ENCODE data around the gene PRR11.
"Not testable (repeated sequence)": the region's sequence is repeated elsewhere in the genome, so short reads cannot be mapped to it uniquely, and the experiment has no call there.

PRR11 gene

GRCh38 chr17:59152925-59153324, 2.6 kb upstream of the PRR11 start:
- DNase-seq: no peak

- DNase-seq: peak; percentile 78
Observed at GRCh38 chr17:59154292-59154720, 1.2 kb upstream of the PRR11 start.

GRCh38 chr17:59154721-59155438, 666 bp upstream of the PRR11 start, which contains the start of gene SKA2:
TSS of gene SKA2 (minus strand) at chr17:59155186. CDS start at chr17:59155163, 23 bp downstream.
- DNase-seq: peak; percentile 98

DNA sequence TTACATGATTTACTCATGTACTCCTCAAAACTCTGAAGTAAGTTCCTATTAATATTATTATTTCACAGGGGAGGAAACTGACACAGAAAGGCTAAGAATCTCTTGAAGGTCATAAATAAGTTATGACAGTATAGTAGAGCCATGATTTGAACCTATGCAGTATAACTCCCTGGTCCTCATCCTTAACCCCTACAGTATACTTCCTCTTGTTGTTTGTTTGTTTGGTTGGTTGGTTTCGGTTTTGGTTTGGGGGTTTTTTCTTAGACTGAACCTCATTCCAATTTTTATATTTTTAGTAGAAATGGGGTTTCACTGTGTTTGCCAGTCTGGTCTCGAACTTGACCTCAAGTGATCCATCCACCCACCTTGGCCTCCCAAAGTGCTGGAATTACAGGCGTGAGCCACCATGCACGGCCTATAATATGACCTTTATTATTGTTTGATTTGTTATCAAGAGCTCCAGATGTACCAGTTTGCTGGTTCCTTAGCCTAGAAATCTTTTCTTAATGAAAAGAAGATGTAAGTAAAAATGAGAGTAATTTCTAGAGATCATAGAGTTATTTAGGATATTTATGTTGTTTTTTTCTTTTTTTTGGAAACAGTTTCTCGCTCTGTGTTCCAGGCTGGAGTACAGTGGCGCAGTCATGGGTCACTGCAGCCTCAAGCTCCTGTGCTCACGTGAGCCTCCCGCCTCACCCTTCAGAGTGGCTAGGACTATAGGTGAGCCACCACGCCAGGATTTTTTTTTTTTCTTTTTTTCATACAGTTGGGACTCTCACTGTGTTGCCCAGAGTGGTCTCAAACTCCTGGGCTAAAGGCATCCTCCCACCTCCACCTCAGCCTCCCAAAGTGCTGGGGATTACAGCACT, 4.8 kb downstream of the PRR11 start:
- DNase-seq: no peak

DNA sequence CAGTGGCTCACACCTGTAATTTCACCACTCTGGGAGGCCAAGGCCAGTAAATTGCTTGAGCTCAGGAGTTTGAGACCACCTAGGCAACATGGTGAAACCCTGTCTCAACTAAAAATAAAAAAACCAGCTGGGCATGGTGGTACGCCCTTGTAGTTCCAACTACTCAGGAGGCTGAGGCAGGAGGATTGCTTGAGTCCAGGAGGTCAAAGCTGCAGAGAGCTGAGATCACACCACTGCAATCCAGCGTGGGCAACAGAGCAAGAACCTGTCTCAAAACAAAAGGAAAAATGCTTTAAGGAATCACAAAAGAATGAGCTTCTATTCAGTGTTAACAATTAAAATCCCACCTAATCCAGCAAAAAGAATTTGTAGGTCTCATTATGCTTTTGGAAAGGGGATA, 5.9 kb downstream of the PRR11 start:
- no peak for DNase-seq

- no peak for DNase-seq
Observed at GRCh38 chr17:59165933-59166342, 10.4 kb downstream of the PRR11 start.

DNA sequence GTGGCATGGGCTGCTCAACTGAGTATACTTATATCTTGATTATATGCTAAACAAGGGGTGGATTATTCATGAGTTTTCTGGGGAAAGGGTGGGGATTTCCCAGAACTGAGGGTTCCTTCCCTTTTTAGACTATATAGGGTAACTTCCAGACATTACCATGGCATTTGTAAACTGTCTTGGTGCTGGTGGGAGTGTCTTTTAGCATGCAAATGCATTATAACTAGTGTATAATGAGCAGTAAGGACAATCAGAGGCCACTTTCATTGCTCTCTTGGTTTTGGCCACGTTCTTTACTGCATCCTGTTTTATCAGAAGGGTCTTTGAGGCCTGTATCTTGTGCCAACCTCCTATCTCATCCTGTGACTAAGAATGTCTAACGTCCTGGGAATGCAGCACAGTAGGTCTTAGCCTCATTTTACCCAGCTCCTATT, 12.0 kb downstream of the PRR11 start:
- DNase-seq: no peak

DNA sequence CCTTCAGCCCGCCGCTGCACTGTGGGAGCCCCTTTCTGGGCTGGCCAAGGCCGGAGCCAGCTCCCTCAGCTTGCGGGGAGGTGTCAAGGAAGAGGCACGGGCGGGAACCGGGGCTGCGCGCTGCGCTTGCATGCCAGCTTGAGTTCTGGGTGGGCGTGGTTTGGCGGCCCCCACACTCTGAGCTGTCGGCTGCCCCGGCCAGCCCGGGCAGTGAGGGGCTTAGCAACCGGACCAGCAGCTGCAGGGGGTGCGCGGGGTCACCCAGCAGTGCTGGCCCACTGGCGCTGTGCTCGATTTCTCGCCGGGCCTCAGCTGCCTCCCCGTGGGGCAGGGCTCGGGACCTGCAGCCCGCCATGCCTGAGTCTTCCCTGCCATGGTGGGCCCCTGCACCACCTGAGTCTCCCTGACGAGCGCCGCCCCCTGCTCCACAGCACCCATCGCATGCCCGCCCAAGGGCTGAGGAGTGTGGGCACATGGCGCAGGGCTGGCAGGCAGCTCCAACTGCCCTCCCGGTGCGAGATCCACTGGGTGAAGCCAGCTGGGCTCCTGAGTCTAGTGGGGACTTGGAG, 17.0 kb downstream of the PRR11 start:
- no peak for DNase-seq

GRCh38 chr17:59174671-59175070, 19.1 kb downstream of the PRR11 start:
- no peak for DNase-seq

- no peak for DNase-seq
Observed at GRCh38 chr17:59175076-59175475, 19.5 kb downstream of the PRR11 start.

GRCh38 chr17:59178266-59178985, 22.9 kb downstream of the PRR11 start:
- no peak for DNase-seq

- DNase-seq: not testable (repeated sequence)
Observed at GRCh38 chr17:59179601-59180000, 24.1 kb downstream of the PRR11 start.

GRCh38 chr17:59180626-59181025, 25.1 kb downstream of the PRR11 start:
- DNase-seq: no peak

DNA sequence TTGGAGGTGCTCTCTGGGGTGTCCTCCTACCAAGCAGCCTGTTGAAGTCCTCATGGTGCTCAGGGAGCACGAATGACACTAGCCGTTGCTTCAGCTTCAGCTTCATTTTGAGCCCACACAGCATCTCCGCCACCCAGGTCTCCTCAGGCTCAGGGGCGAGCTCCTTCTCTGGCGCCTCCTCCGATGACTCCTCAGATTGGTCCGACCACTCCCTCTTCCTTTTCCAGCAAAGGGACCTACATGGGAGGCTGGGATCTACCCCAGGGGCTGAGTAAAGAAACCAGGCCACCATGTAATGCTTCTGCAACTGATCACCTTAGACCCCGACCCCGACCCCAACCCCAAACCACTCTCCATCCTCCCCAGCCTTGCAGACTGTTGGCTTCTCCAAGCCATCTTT, 25.9 kb downstream of the PRR11 start:
- no peak for DNase-seq

DNA sequence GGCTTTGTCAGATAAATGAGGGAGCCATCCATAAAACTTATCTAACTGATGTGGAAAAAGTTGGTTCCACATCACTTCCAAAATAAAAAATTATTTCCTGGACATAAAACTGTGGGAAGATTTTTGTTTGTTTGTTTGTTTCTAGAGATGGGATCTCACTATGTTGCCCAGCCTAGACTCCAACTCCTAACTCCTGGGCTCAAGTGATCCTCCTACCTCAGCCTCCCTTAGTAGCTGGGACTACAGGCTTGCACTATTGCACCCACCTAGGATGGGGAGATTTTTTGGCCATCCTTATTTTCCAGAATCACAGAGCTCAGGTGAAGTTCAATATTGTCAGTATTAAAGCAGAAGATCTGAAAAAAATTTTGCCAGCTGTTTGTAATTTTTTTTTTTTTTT, 30.5 kb downstream of the PRR11 start:
- no peak for DNase-seq

- DNase-seq: no peak
Observed at GRCh38 chr17:59186850-59187249, 31.3 kb downstream of the PRR11 start.

DNA sequence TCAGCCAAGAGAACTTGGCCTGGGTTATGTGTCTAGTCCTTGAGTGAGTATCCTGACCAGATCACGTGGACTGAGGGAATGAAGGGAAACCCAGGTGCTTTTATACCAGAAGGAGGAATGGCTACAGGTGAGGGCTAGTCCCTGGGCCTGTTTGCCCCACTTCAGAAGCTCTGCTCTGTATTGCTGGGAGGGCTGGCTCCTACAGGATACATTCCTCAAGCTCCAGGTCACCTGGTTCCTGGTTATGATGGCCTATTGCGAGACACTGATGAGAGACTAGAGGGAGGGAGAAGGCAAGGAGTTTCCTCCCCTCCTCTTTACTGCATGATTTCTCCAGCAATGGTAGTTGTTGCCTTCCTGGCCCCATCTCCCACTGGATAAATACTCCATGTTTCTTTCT, 35.3 kb downstream of the PRR11 start:
- DNase-seq: no peak

DNA sequence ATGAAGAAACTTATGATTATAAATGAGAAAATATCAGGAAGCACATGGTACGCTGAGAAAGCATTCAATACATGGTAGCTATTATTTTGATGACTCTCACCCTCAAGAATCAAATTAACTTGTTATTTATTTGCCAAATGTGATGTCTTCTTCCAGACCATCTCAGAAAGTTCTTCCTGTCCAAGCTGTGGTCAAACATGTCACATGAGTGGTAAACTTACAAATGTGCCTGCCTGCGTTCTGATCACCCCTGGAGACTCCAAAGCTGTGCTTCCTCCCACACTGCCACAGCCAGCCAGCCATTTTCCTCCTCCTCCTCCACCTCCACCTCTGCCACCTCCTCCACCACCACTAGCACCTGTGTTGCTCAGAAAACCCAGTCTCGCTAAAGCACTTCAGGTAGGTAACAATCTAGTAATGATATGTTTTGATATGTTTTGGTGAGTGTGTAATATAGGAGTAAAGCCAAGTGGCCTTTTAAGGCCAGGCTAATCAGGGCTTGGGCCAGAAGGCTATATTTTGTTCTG, 37.9 kb downstream of the PRR11 start:
- no peak for DNase-seq

DNA sequence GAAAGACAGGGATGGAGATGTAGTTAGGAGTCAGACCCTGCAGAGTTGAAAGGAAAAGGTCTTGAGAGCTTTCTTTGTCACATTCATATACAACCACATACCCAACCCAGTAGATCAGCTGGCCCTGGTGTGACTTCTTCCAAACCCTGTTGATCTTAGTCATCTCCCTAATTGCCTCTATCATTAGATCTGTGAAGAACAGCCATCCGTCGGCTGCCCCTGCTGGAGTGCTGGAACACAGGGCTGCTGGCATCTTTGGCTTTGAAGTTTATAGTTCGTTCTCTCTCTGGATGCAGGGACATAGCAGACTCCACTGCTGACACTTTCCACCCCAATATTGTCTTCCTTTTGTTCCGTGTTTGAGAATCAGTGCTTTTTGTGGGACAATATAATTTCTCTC, 43.9 kb downstream of the PRR11 start:
- DNase-seq: no peak

DNA sequence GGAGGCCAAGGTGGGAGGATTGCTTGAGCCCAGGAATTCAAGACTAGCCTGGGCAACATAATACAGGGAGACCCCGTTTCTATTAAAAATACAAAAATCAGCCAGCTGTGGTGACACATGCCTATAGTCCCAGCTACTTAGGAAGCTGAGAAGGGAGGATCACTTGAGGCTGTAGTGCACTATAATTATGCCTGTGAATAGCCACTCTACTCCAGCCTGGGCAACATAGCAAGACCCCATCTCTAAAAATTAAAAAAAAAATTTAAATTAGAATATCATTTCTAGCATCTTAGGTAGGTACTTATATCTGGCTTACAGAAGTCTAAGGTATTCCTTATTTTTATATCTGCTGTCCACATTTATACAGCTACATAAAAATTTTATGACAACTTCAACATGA, 46.8 kb downstream of the PRR11 start:
- DNase-seq: no peak

DNA sequence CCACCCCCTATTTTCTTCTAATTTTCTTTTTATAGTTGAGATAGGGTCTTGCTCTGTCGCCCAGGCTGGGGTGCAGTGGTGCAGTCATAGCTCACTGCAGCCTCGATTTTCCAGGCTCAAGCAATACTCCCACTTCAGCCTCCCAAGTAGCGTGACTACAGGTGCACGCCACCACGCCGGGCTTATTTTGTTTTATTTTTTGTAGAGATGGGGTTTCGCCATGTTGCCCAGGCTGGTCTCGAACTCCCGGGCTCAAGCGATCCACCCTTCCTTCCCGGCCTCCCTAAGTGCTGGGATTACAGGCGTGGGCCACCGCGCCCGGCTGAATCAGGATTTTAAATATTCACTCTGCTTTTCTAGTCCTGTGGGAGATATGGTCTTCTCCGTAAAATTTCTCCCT, 63.8 kb downstream of the PRR11 start:
- DNase-seq: no peak

GRCh38 chr17:59219992-59220327, 64.4 kb downstream of the PRR11 start:
- no peak for DNase-seq
